Measurements from ENCODE around the gene FSTL4. TPM values are rescaled to one million over a fixed set of nuclear protein-coding genes. Genes with fewer than 3 reads are reported as not detected.

FSTL4 gene
- total and polyA plus RNA-seq, 2 of the 13 experiments (the other 11 are each of a cell fraction or from before 2014, with no cell fraction given) = 2.1 to 3.0 TPM

- DNase-seq (ENCODE audit: low spot score) (no peak), FAIRE-seq (no peak), ATAC-seq (no peak)
- H3K4me3 ChIP-seq (replicated peaks in 1 of 3; ENCODE audit: insufficient read depth in 1 of 3, low read depth in 2 of 3, low read length in 3 of 3) = no peak overlapping the region
- POLR2A ChIA-PET = no interaction called here
- CTCF ChIA-PET (ENCODE audit: low intra/inter-chr PET ratio, low total read pairs) = no interaction called here
- WGBS (ENCODE audit: low lambda C conversion rate) = 0% methylated on average over 3 of the region's 6 CpGs
- H3K9me3 ChIP-seq (ENCODE audit: low read length) = no peaks in the 10 kb centered on the region
- H3K4me1 ChIP-seq (ENCODE audit: insufficient read depth, low read length) = peaks cover 46% of the 10 kb centered on the region
- H3K4me2 ChIP-seq (ENCODE audit: low read depth, low read length) = no peak overlapping the region
- no peak for TF ChIP-seq SATB2 (CRISPR knock-in tag; IDR thresholded peaks at IDR 0.05)
- no peak for TF ChIP-seq ZNF337 (CRISPR knock-in tag; IDR thresholded peaks at IDR 0.05; ENCODE audit: borderline replicate concordance, low read depth)
- TF ChIP-seq KLF12 (CRISPR knock-in tag; IDR thresholded peaks at IDR 0.05; ENCODE audit: borderline replicate concordance) = no peak
- no peak for TF ChIP-seq WIZ (CRISPR knock-in tag; IDR thresholded peaks at IDR 0.05)
- TF ChIP-seq EED (CRISPR knock-in tag; IDR thresholded peaks at IDR 0.05) = no peak
- no peak for TF ChIP-seq DDIT3 (CRISPR knock-in tag; IDR thresholded peaks at IDR 0.05)
- TF ChIP-seq RBM39 (IDR thresholded peaks at IDR 0.05; ENCODE audit: low read depth, low read length, poor library complexity, severe bottlenecking) = no peak
- TF ChIP-seq, protein P1, sequence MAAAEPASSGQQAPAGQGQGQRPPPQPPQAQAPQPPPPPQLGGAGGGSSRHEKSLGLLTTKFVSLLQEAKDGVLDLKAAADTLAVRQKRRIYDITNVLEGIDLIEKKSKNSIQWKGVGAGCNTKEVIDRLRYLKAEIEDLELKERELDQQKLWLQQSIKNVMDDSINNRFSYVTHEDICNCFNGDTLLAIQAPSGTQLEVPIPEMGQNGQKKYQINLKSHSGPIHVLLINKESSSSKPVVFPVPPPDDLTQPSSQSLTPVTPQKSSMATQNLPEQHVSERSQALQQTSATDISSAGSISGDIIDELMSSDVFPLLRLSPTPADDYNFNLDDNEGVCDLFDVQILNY (CRISPR knock-in tag; conservative IDR thresholded peaks at IDR 0.05) = no peak
- no peak for TF ChIP-seq SP1 (IDR thresholded peaks at IDR 0.05)
- TF ChIP-seq SP1 (CRISPR knock-in tag; IDR thresholded peaks at IDR 0.05) = no peak
- TF ChIP-seq PCBP2 (optimal IDR thresholded peaks at IDR 0.05; ENCODE audit: low read depth, low read length, poor library complexity, severe bottlenecking) = no peak
- no peak for TF ChIP-seq ZNF570 (CRISPR knock-in tag; IDR thresholded peaks at IDR 0.05; ENCODE audit: borderline replicate concordance)
- TF ChIP-seq TEAD3 (CRISPR knock-in tag; optimal IDR thresholded peaks at IDR 0.05; ENCODE audit: borderline replicate concordance) = no peak
- intact Hi-C loops (cut with micrococcal nuclease; ENCODE audit: unreplicated experiment) (no loop called here), in situ Hi-C loops (cut with HindIII; ENCODE audit: extremely low pct_ligation_motif_present, low pct_unique_long_range_greater_than_20kb) (loop anchor here (5.0 kb wide), 1 partner anchor 143 kb away; no protein-coding TSS in a partner anchor)
- no peaks in the 10 kb centered on the region for H3K79me2 ChIP-seq (ENCODE audit: insufficient read depth, low read length)
- H3K36me3 ChIP-seq (replicated peaks in 1 of 2; ENCODE audit: control insufficient read depth in 1 of 2, insufficient read depth in 2 of 2, low read length in 2 of 2) = no peaks in the 10 kb centered on the region
- no peak overlapping the region for H3K27ac ChIP-seq (ENCODE audit: extremely low read length, insufficient read depth, low read length)
- peaks cover 0 to 1% of the 10 kb centered on the region in 2 experiments; a peak in 1 of 5 replicates for H3K27me3 ChIP-seq (ENCODE audit: control insufficient read depth in 1 of 2, insufficient read depth in 2 of 2, low read length in 2 of 2)
- H4K20me1 ChIP-seq (ENCODE audit: insufficient read depth, low read length) = no peaks in the 10 kb centered on the region
- H3K9ac ChIP-seq (ENCODE audit: insufficient read depth, low read depth, low read length) = no peak overlapping the region
- no peak overlapping the region for H2AFZ ChIP-seq (ENCODE audit: low read length)
- no TSS peak for BruUV-seq (replicated peaks)
Measured at GRCh38 chr5:133254803-133255202, 357.5 kb downstream of the FSTL4 start.

Measured in HepG2 (cell line).